Endothelial cell of umbilical vein (primary cell): ENCODE data around the gene PTPRZ1. TPM values are rescaled to one million over a fixed set of nuclear protein-coding genes. Genes with fewer than 3 reads are reported as not detected.

Source experiments
- BruUV-seq: library from RNA; stranded (reverse); fragments of 400-500 nt; replicated peaks from 2 replicates; lab custom pipeline; 2021; lab: Mats Ljungman, UMichigan
- CTCF ChIA-PET: fragments of 300-600, 350-600 bp; sonication (Branson Sonifier 250); formaldehyde crosslinking; loops from one replicate; lab custom pipeline; 2021; ENCODE audit warnings: antibody characterized with exemption, inconsistent platforms; lab: Charles Lee
- POLR2A ChIA-PET: fragments of 300-600, 350-600 bp; sonication (Branson Sonifier 250); formaldehyde crosslinking; loops from one replicate; lab custom pipeline; 2021; ENCODE audit warnings: antibody characterized with exemption, inconsistent platforms; lab: Charles Lee
- DNase-seq: peaks from one replicate; pipeline ENCODE4 v3.0.0-alpha.2; 2011; ENCODE audit warnings: low read depth, low spot score
- FAIRE-seq: peaks from 2 replicates; lab custom pipeline; 2011; peaks lifted over from hg19 to GRCh38; lab: Jason Lieb, UNC
- H2AFZ ChIP-seq: 2 replicates; pipeline ENCODE4 v1.6.0; 2012; ENCODE audit warnings: low read depth, low read length, control low read depth, inconsistent platforms
- H3K27ac ChIP-seq: 2 replicates; pipeline ENCODE4 v1.5.1; 2011; ENCODE audit warnings: low read depth, mild to moderate bottlenecking, control low read depth, low read length, moderate library complexity; ENCODE audit not compliant: insufficient read depth
- H3K27me3 ChIP-seq, 2 experiments: 2 replicates each; pipeline versions ENCODE4 v1.6.0 to v1.6.1; 2011; ENCODE audit warnings: low read length in 2 of 2, mixed read lengths in 1 of 2; ENCODE audit not compliant: control insufficient read depth in 2 of 2, insufficient read depth in 2 of 2
- H3K36me3 ChIP-seq, 2 experiments: 2 replicates in 1 of 2; 3 replicates in 1 of 2; pipeline ENCODE4 v1.5.1; 2011; ENCODE audit warnings: low read length in 2 of 2, mild to moderate bottlenecking in 1 of 2, moderate library complexity in 1 of 2; ENCODE audit not compliant: control insufficient read depth in 2 of 2, insufficient read depth in 2 of 2; ENCODE audit errors: extremely low read depth in 1 of 2
- H3K4me1 ChIP-seq: 3 replicates; pipeline ENCODE4 v1.5.1; 2011; ENCODE audit warnings: mild to moderate bottlenecking, low read length; ENCODE audit not compliant: control insufficient read depth, insufficient read depth; ENCODE audit errors: extremely low read depth
- H3K4me2 ChIP-seq: 2 replicates; pipeline ENCODE4 v1.6.1; 2011; ENCODE audit warnings: low read length, control low read depth, mixed read lengths; ENCODE audit not compliant: insufficient read depth
- H3K4me3 ChIP-seq, 3 experiments: fragments of 200-600 bp in 1 of 3; sonication (generic), shearing (Covaris generic) in 1 of 3; replicated peaks in 1 of 3; 2 replicates each; pipeline ENCODE4 v1.5.1; 2011 to 2016; ENCODE audit warnings: control low read depth in 3 of 3, low read length in 3 of 3, mild to moderate bottlenecking in 2 of 3, inconsistent platforms in 1 of 3, low read depth in 1 of 3, moderate library complexity in 1 of 3; ENCODE audit not compliant: insufficient read depth in 1 of 3
- H3K79me2 ChIP-seq: 2 replicates; pipeline ENCODE4 v1.6.0; 2012; ENCODE audit warnings: low read length, inconsistent platforms; ENCODE audit not compliant: control insufficient read depth, insufficient read depth
- H3K9ac ChIP-seq: replicated peaks from 2 replicates; pipeline ENCODE3; 2011; ENCODE audit warnings: low read length, control low read depth; ENCODE audit not compliant: insufficient read depth; ENCODE audit errors: extremely low read depth
- H3K9me1 ChIP-seq: replicated peaks from 3 replicates; pipeline ENCODE4 v1.6.0; 2011; ENCODE audit warnings: mild to moderate bottlenecking, low read length; ENCODE audit not compliant: control insufficient read depth, insufficient read depth; ENCODE audit errors: extremely low read depth
- H3K9me3 ChIP-seq: replicated peaks from 2 replicates; pipeline ENCODE4 v1.5.1; 2012; ENCODE audit warnings: low read length, inconsistent platforms; ENCODE audit not compliant: control insufficient read depth, insufficient read depth
- H4K20me1 ChIP-seq: replicated peaks from 2 replicates; pipeline ENCODE3; 2011; ENCODE audit warnings: mild to moderate bottlenecking, low read length; ENCODE audit not compliant: control insufficient read depth, insufficient read depth; ENCODE audit errors: extremely low read depth
- EZH2 ChIP-seq: IDR thresholded peaks from 2 replicates; pipeline ENCODE4 v1.6.1; 2012; ENCODE audit warnings: borderline replicate concordance, low read depth, mild to moderate bottlenecking, moderate library complexity, low read length, inconsistent platforms; ENCODE audit not compliant: severe bottlenecking
- FOS ChIP-seq: IDR thresholded peaks from 2 replicates; pipeline ENCODE4 v1.6.1; 2011; ENCODE audit warnings: mild to moderate bottlenecking, low read length, moderate library complexity, borderline replicate concordance; ENCODE audit not compliant: insufficient read depth
- GATA2 ChIP-seq: IDR thresholded peaks from 2 replicates; pipeline ENCODE4 v1.7.0; 2011; ENCODE audit warnings: low read depth, mild to moderate bottlenecking, moderate library complexity, mixed read lengths, low read length; ENCODE audit not compliant: insufficient read length, insufficient read depth
- JUN ChIP-seq: IDR thresholded peaks from 2 replicates; pipeline ENCODE4 v1.6.1; 2011; ENCODE audit warnings: borderline replicate concordance, low read depth; ENCODE audit not compliant: insufficient read length, insufficient read depth
- MYC ChIP-seq: IDR thresholded peaks from one replicate; pipeline ENCODE4 v1.6.1; 2011; ENCODE audit warnings: mild to moderate bottlenecking, low read depth, low read length
- POLR2A ChIP-seq: IDR thresholded peaks from 2 replicates; pipeline ENCODE4 v1.6.1; 2012; ENCODE audit warnings: low read depth, mild to moderate bottlenecking, control low read depth, low read length
- POLR2AphosphoS5 ChIP-seq: IDR thresholded peaks from 2 replicates; pipeline ENCODE4 v1.6.1; 2012; ENCODE audit warnings: low read depth, mild to moderate bottlenecking, control low read depth, low read length, moderate library complexity; ENCODE audit not compliant: insufficient read depth
- dilution Hi-C: fragments of 300-500 bp; cut with MboI; formaldehyde crosslinking; loops from one replicate; pipeline ENCODE4 v1.15.0; 2019; ENCODE audit warnings: low sequenced_read_pairs; ENCODE audit not compliant: extremely low pct_ligation_motif_present
- intact Hi-C: fragments of 100-400 bp; cut with micrococcal nuclease; formaldehyde crosslinking; loops from one replicate; pipeline ENCODE4 v1.10.0; 2022
- polyA plus RNA-seq, 4 experiments: library from polyadenylated mRNA; depleted of rRNA in 3 of 4; stranded (reverse) in 3 of 4; unstranded in 1 of 4; fragments of >200 nt; gene quantifications; 2 replicates each; pipeline versions ENCODE4 v1.2.1 to v1.2.3, GENCODE V29; 2011 to 2012; ENCODE audit warnings: missing spikeins in 1 of 4
- total RNA-seq: library from RNA; stranded (reverse); gene quantifications from 2 replicates; pipeline ENCODE4 v1.2.3, GENCODE V29; 2021
- TF ChIP-seq, protein P1 (sequence below), 2 donors: IDR thresholded peaks; 1 replicate in 1 of 2; 2 replicates in 1 of 2; pipeline ENCODE4 v1.5.1; 2011; ENCODE audit warnings: low read length in 2 of 2, mild to moderate bottlenecking in 2 of 2, moderate library complexity in 2 of 2, control low read depth in 1 of 2, inconsistent platforms in 1 of 2, low read depth in 1 of 2; ENCODE audit not compliant: insufficient read depth in 1 of 2; ENCODE audit errors: extremely low read depth in 1 of 2
- TF ChIP-seq, protein P2 (sequence below): IDR thresholded peaks from 2 replicates; pipeline ENCODE4 v1.6.1; 2011; ENCODE audit not compliant: insufficient read depth, insufficient read length

PTPRZ1 gene
- total and polyA plus RNA-seq, 2 donors (not counting 3 experiments of a cell fraction or from before 2014, with no cell fraction given) = 0.07 TPM; not detected in 1

DNA sequence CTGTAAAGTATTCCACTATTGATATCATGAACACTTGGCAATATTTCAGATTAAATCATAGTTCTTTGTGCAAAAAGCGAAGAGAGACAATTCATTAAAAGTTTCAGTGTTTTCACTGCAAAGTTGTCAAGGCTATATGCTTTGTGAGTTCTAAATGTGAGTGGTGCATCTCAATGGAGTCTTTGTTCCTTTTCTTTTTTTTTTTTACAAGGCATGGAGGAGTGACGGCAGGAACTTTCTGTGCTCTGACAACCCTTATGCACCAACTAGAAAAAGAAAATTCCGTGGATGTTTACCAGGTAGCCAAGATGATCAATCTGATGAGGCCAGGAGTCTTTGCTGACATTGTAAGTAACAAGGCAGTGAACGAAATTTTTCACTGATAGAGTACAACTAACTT is 186.6 kb downstream of the PTPRZ1 start:
- no peaks in the 10 kb centered on the region for H3K27me3 ChIP-seq
- no peaks in the 10 kb centered on the region for H3K36me3 ChIP-seq
- no peaks in the 10 kb centered on the region for H3K79me2 ChIP-seq
- no peak overlapping the region for H3K27ac ChIP-seq
- intact Hi-C loops (no loop called here), dilution Hi-C loops (no loop called here)
- H3K9me1 ChIP-seq = no peaks in the 10 kb centered on the region
- H3K4me1 ChIP-seq = peaks cover 8% of the 10 kb centered on the region
- no peak for FAIRE-seq
- BruUV-seq = no TSS peak
- TF ChIP-seq MYC = no peak
- TF ChIP-seq EZH2 = no peak
- TF ChIP-seq, protein P1, sequence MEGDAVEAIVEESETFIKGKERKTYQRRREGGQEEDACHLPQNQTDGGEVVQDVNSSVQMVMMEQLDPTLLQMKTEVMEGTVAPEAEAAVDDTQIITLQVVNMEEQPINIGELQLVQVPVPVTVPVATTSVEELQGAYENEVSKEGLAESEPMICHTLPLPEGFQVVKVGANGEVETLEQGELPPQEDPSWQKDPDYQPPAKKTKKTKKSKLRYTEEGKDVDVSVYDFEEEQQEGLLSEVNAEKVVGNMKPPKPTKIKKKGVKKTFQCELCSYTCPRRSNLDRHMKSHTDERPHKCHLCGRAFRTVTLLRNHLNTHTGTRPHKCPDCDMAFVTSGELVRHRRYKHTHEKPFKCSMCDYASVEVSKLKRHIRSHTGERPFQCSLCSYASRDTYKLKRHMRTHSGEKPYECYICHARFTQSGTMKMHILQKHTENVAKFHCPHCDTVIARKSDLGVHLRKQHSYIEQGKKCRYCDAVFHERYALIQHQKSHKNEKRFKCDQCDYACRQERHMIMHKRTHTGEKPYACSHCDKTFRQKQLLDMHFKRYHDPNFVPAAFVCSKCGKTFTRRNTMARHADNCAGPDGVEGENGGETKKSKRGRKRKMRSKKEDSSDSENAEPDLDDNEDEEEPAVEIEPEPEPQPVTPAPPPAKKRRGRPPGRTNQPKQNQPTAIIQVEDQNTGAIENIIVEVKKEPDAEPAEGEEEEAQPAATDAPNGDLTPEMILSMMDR (IDR thresholded peaks at IDR 0.05; ENCODE audit: extremely low read depth in 1 of 2, insufficient read depth in 1 of 2, low read depth in 1 of 2, low read length in 2 of 2) = no peak
- TF ChIP-seq POLR2AphosphoS5 = no peak
- TF ChIP-seq GATA2 = no peak
- TF ChIP-seq, protein P2, sequence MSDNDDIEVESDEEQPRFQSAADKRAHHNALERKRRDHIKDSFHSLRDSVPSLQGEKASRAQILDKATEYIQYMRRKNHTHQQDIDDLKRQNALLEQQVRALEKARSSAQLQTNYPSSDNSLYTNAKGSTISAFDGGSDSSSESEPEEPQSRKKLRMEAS = no peak
- TF ChIP-seq JUN = no peak
- no peak for TF ChIP-seq POLR2A
- no peak for TF ChIP-seq FOS
- POLR2A ChIA-PET = no interaction called here
- no peak for DNase-seq
- no peak overlapping the region for H2AFZ ChIP-seq
- CTCF ChIA-PET = interaction anchor here (0.8 to 1.2 kb wide), 2 partner anchors 19 to 33 kb away, joined by 3 to 4 read pairs; no protein-coding TSS in a partner anchor
- no peaks in the 10 kb centered on the region for H4K20me1 ChIP-seq
- no peak overlapping the region for H3K4me2 ChIP-seq
- H3K9ac ChIP-seq = no peak overlapping the region
- H3K9me3 ChIP-seq = no peaks in the 10 kb centered on the region
- no peak overlapping the region for H3K4me3 ChIP-seq
